Panc1 (cell line): ENCODE measurements around the gene SMOC2. TPM values are rescaled to one million over a fixed set of nuclear protein-coding genes. Genes with fewer than 3 reads are reported as not detected.

Experiments
- ATAC-seq: fragments of 200-7000 bp; cut with Tn5 transposase; 2 replicates; pipeline ENCODE4 v1.9.1; 2020; ENCODE audit warnings: mild to moderate bottlenecking, moderate library complexity
- BruUV-seq: library from RNA; stranded (reverse); fragments of 400-500 nt; replicated peaks from 2 replicates; lab custom pipeline; 2021; lab: Mats Ljungman, UMichigan
- CTCF ChIA-PET: fragments of 300-600 bp; sonication (Branson Sonifier 250); formaldehyde crosslinking; loops from one replicate; lab custom pipeline; 2022; ENCODE audit warnings: antibody characterized with exemption; lab: Charles Lee
- POLR2A ChIA-PET: fragments of 300-600 bp; sonication (Branson Sonifier 250); formaldehyde crosslinking; loops from one replicate; lab custom pipeline; 2022; ENCODE audit warnings: antibody characterized with exemption; lab: Charles Lee
- DNase-seq: peaks from one replicate; pipeline ENCODE4 v3.0.0-alpha.2; 2010; ENCODE audit warnings: low read depth, low spot score
- H3K27ac ChIP-seq: 2 replicates; pipeline ENCODE4 v1.5.1; 2011; ENCODE audit warnings: mild to moderate bottlenecking, low read length, inconsistent platforms
- H3K27me3 ChIP-seq: fragments of 200-500 bp; sonication (Bioruptor generic); 2 replicates; pipeline ENCODE4 v1.6.0; 2014; ENCODE audit warnings: low read length, inconsistent platforms; ENCODE audit not compliant: control insufficient read depth, insufficient read depth
- H3K36me3 ChIP-seq: fragments of 200-500 bp; sonication (Bioruptor generic); 2 replicates; pipeline ENCODE4 v1.5.1; 2014; ENCODE audit warnings: inconsistent platforms, mild to moderate bottlenecking, low read length, moderate library complexity; ENCODE audit not compliant: control insufficient read depth, insufficient read depth
- H3K4me1 ChIP-seq: 2 replicates; pipeline ENCODE4 v1.5.1; 2011; ENCODE audit warnings: inconsistent platforms, mild to moderate bottlenecking, low read length, moderate library complexity; ENCODE audit not compliant: control insufficient read depth, insufficient read depth
- H3K4me3 ChIP-seq, 2 experiments: 2 replicates each; pipeline ENCODE4 v1.5.1; 2011 to 2012; ENCODE audit warnings: low read depth in 2 of 2, low read length in 2 of 2, mild to moderate bottlenecking in 2 of 2, inconsistent platforms in 1 of 2, moderate library complexity in 1 of 2
- H3K9me3 ChIP-seq: fragments of 200-500 bp; sonication (Bioruptor generic); 2 replicates; pipeline ENCODE4 v1.5.1; 2014; ENCODE audit warnings: low read depth, mild to moderate bottlenecking, inconsistent platforms, low read length, moderate library complexity; ENCODE audit not compliant: control insufficient read depth, insufficient read depth
- POLR2AphosphoS5 ChIP-seq: IDR thresholded peaks from 2 replicates; pipeline ENCODE4 v1.6.1; 2012; ENCODE audit warnings: mild to moderate bottlenecking, low read depth, low read length, moderate library complexity
- SIN3A ChIP-seq: IDR thresholded peaks from 2 replicates; pipeline ENCODE4 v1.6.1; 2012; ENCODE audit warnings: low read depth, mild to moderate bottlenecking, low read length, moderate library complexity, borderline replicate concordance; ENCODE audit not compliant: insufficient read depth
- TCF7L2 ChIP-seq: IDR thresholded peaks from 2 replicates; pipeline ENCODE4 v1.6.1; 2011; ENCODE audit warnings: mild to moderate bottlenecking, low read depth, low read length, inconsistent platforms
- in situ Hi-C: cut with HindIII; loops from 2 replicates; pipeline ENCODE4 v1.10.0; 2016; ENCODE audit warnings: low sequenced_read_pairs, low pct_unique_long_range_greater_than_20kb
- intact Hi-C: fragments of 100-400 bp; cut with micrococcal nuclease; formaldehyde crosslinking; loops from one replicate; pipeline ENCODE4 v1.10.0; 2022; ENCODE audit not compliant: unreplicated experiment
- total RNA-seq: library from RNA; stranded (reverse); gene quantifications from one replicate; pipeline ENCODE4 v1.2.1, GENCODE V29; 2021; ENCODE audit not compliant: unreplicated experiment
- TF ChIP-seq, protein P1 (sequence below), 2 experiments: IDR thresholded peaks; 2 replicates each; pipeline ENCODE4 v1.6.1; 2011 to 2012; ENCODE audit warnings: low read depth in 2 of 2, control low read depth in 1 of 2, low read length in 1 of 2, mild to moderate bottlenecking in 1 of 2, moderate library complexity in 1 of 2; ENCODE audit not compliant: insufficient read depth in 1 of 2
- TF ChIP-seq, protein P2 (sequence below): fragments of 450-650 bp; IDR thresholded peaks from 2 replicates; pipeline ENCODE4 v1.5.1; 2017; ENCODE audit warnings: mild to moderate bottlenecking

Gene SMOC2
- total RNA-seq, 1 experiment from 2014 or later: 0.13 TPM

DNA sequence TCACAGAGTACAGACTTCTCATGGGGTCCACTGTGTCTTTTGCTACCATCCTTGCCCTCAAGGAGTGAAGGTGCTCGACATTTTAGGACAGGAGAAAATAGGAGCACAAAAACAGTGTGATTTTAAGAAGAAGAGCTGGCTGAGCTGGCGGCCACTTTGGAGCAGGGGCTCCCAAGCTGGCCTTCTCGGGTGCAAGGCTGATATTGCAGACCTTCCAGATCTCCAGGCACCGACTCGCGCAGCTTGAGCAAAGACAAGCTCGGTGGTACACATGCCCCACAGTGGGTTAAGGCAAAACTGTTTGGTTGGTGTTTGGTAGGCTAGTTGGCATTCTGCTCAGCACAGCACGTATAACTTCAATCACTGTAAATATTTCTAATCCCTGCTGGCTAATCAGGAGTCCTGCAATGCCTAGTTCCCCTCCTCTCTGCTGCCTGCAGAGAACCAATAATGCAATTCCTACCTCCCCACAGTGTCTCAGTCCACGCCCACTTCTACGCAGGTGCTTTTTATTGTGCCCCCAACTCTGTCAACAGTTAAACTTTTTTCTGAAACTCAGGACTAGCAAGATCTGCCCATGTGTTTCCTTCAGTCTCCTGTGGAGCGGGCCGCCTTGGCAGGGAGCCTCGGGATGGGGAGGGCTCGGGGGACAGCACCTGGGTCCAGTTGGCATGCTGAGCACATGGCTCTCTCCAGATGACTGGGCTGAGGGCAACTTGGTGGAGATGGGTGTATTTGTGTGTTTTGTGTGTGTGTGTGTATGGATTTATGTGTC is 12.7 kb upstream of the SMOC2 start:
- H3K9me3 ChIP-seq: no peaks in the 10 kb centered on the region
- BruUV-seq: no TSS peak
- peaks cover 18% of the 10 kb centered on the region for H3K27me3 ChIP-seq
- no peak overlapping the region for H3K27ac ChIP-seq
- POLR2A ChIA-PET: no interaction called here
- no peaks in the 10 kb centered on the region for H3K4me1 ChIP-seq
- H3K4me3 ChIP-seq: no peak overlapping the region
- CTCF ChIA-PET: no interaction called here
- no peaks in the 10 kb centered on the region for H3K36me3 ChIP-seq
- ATAC-seq (no peak), DNase-seq (no peak)
- in situ Hi-C loops (no loop called here), intact Hi-C loops (no loop called here)
- TF ChIP-seq, protein P1, sequence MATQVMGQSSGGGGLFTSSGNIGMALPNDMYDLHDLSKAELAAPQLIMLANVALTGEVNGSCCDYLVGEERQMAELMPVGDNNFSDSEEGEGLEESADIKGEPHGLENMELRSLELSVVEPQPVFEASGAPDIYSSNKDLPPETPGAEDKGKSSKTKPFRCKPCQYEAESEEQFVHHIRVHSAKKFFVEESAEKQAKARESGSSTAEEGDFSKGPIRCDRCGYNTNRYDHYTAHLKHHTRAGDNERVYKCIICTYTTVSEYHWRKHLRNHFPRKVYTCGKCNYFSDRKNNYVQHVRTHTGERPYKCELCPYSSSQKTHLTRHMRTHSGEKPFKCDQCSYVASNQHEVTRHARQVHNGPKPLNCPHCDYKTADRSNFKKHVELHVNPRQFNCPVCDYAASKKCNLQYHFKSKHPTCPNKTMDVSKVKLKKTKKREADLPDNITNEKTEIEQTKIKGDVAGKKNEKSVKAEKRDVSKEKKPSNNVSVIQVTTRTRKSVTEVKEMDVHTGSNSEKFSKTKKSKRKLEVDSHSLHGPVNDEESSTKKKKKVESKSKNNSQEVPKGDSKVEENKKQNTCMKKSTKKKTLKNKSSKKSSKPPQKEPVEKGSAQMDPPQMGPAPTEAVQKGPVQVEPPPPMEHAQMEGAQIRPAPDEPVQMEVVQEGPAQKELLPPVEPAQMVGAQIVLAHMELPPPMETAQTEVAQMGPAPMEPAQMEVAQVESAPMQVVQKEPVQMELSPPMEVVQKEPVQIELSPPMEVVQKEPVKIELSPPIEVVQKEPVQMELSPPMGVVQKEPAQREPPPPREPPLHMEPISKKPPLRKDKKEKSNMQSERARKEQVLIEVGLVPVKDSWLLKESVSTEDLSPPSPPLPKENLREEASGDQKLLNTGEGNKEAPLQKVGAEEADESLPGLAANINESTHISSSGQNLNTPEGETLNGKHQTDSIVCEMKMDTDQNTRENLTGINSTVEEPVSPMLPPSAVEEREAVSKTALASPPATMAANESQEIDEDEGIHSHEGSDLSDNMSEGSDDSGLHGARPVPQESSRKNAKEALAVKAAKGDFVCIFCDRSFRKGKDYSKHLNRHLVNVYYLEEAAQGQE (IDR thresholded peaks at IDR 0.05; ENCODE audit: insufficient read depth in 1 of 2, low read depth in 2 of 2, low read length in 1 of 2): no peak
- TF ChIP-seq TCF7L2 (no peak), POLR2AphosphoS5 (no peak), SIN3A (no peak)
- TF ChIP-seq, protein P2, sequence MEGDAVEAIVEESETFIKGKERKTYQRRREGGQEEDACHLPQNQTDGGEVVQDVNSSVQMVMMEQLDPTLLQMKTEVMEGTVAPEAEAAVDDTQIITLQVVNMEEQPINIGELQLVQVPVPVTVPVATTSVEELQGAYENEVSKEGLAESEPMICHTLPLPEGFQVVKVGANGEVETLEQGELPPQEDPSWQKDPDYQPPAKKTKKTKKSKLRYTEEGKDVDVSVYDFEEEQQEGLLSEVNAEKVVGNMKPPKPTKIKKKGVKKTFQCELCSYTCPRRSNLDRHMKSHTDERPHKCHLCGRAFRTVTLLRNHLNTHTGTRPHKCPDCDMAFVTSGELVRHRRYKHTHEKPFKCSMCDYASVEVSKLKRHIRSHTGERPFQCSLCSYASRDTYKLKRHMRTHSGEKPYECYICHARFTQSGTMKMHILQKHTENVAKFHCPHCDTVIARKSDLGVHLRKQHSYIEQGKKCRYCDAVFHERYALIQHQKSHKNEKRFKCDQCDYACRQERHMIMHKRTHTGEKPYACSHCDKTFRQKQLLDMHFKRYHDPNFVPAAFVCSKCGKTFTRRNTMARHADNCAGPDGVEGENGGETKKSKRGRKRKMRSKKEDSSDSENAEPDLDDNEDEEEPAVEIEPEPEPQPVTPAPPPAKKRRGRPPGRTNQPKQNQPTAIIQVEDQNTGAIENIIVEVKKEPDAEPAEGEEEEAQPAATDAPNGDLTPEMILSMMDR: no peak

DNA sequence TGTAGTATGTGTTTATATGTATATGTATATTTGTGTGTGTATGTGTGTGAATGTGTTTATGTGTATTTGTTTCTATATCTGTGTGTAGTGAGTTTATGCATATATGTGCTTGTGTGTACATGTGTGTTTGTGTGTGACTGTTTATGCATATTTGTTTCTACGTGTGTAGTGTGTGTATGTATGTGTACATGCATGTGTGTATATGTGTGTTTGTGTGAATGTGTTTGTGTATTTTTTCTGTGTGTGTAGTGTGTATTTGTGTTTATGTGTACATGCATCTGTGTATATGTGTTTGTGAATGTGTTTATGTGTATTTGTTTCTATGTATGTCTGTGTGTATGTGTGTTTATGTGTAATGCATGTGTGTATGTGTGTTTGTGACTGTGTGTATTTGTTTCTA is 12.1 kb upstream of the SMOC2 start:
- CTCF ChIA-PET: no interaction called here
- H3K4me3 ChIP-seq: no peak overlapping the region
- ATAC-seq (no peak), DNase-seq (no peak)
- no peak for TF ChIP-seq SIN3A
- TF ChIP-seq, protein P1 (IDR thresholded peaks at IDR 0.05; ENCODE audit: insufficient read depth in 1 of 2, low read depth in 2 of 2, low read length in 1 of 2): no peak
- TF ChIP-seq POLR2AphosphoS5: no peak
- no peak for TF ChIP-seq TCF7L2
- TF ChIP-seq, protein P2: no peak
- POLR2A ChIA-PET: no interaction called here
- in situ Hi-C loops (no loop called here), intact Hi-C loops (no loop called here)
- H3K27me3 ChIP-seq: peaks cover 18% of the 10 kb centered on the region
- no peaks in the 10 kb centered on the region for H3K9me3 ChIP-seq
- no TSS peak for BruUV-seq
- H3K4me1 ChIP-seq: no peaks in the 10 kb centered on the region
- H3K36me3 ChIP-seq: no peaks in the 10 kb centered on the region
- no peak overlapping the region for H3K27ac ChIP-seq
